HepG2 (cell line): Measurements from ENCODE around the gene TOB1. TPM values are rescaled to one million over a fixed set of nuclear protein-coding genes. Genes with fewer than 3 reads are reported as not detected.
A peak's percentile ranks its signal among the peaks of the same experiment; 100 is the strongest.

Experiments used
- MAFF ChIP-seq: IDR thresholded peaks from 2 replicates; pipeline ENCODE4 v1.6.1; 2011; ENCODE audit warnings: low read depth, low read length, improper control_type of control experiment
- SMARCC2 ChIP-seq: fragments of 450-650 bp; IDR thresholded peaks from 2 replicates; pipeline ENCODE4 v1.6.1; 2017; ENCODE audit warnings: antibody characterized with exemption, mild to moderate bottlenecking
- SPEN ChIP-seq: sonication (generic); formaldehyde crosslinking; IDR thresholded peaks from 2 replicates; pipeline ENCODE4 v1.5.1; 2020; ENCODE audit warnings: low read depth, mild to moderate bottlenecking, missing genetic modification reagents
- ZNF224 ChIP-seq: sonication (generic); formaldehyde crosslinking; IDR thresholded peaks from 2 replicates; pipeline ENCODE4 v1.5.0; 2020; ENCODE audit warnings: mild to moderate bottlenecking, missing genetic modification reagents
- ZNF430 ChIP-seq: sonication (generic); formaldehyde crosslinking; IDR thresholded peaks from 2 replicates; pipeline ENCODE4 v1.9.0; 2021; ENCODE audit warnings: mild to moderate bottlenecking, missing genetic modification reagents
- ZNF549 ChIP-seq: sonication (generic); formaldehyde crosslinking; IDR thresholded peaks from 2 replicates; pipeline ENCODE4 v1.5.0; 2020; ENCODE audit warnings: missing genetic modification reagents
- polyA plus RNA-seq, 8 experiments: library from polyadenylated mRNA; depleted of rRNA in 3 of 8; stranded (reverse) in 7 of 8; unstranded in 1 of 8; fragments of >200 nt; fragmentation: Illumina TruSeq in 4 of 8; extraction: Trizol in 4 of 8; gene quantifications; 2 replicates each; pipeline versions ENCODE4 v1.2.1 to v1.2.3, GENCODE V29; 2011 to 2016; ENCODE audit warnings: low read depth in 4 of 8, missing spikeins in 1 of 8, mixed read lengths in 1 of 8; ENCODE audit not compliant: insufficient read depth in 1 of 8
- total RNA-seq, 5 experiments: library from RNA; depleted of rRNA; stranded (reverse); fragments of >200 nt; fragmentation: Illumina TruSeq; extraction: Trizol; gene quantifications; 2 replicates each; pipeline ENCODE4 v1.2.3, GENCODE V29; 2016; ENCODE audit warnings: low read depth in 1 of 5
- TF ChIP-seq, protein P1 (sequence below): sonication (generic); formaldehyde crosslinking; IDR thresholded peaks from 2 replicates; pipeline ENCODE4 v1.4.0; 2020; ENCODE audit warnings: missing genetic modification reagents
- TF ChIP-seq, protein P2 (sequence below): sonication (generic); formaldehyde crosslinking; IDR thresholded peaks from 2 replicates; pipeline ENCODE4 v1.4.0; 2020; ENCODE audit warnings: missing genetic modification reagents, low read depth, mild to moderate bottlenecking, borderline replicate concordance
- TF ChIP-seq, protein P3 (sequence below): IDR thresholded peaks from 2 replicates; pipeline ENCODE4 v1.6.1; 2016; ENCODE audit warnings: control low read depth
- TF ChIP-seq, protein P4 (sequence below), 2 experiments: sonication (generic) in 1 of 2; formaldehyde crosslinking in 1 of 2; IDR thresholded peaks; 2 replicates each; pipeline versions ENCODE4 v1.4.0 to v1.6.1; 2016 to 2020; ENCODE audit warnings: borderline replicate concordance in 1 of 2, low read depth in 1 of 2, mild to moderate bottlenecking in 1 of 2, missing genetic modification reagents in 1 of 2
- TF ChIP-seq, protein P5 (sequence below): sonication (generic); formaldehyde crosslinking; IDR thresholded peaks from 2 replicates; pipeline ENCODE4 v1.9.0; 2021; ENCODE audit warnings: missing genetic modification reagents, borderline replicate concordance
- TF ChIP-seq, protein P6 (sequence below): sonication (generic); formaldehyde crosslinking; IDR thresholded peaks from 2 replicates; pipeline ENCODE4 v1.4.0; 2020; ENCODE audit warnings: missing genetic modification reagents

TOB1 gene
- total and polyA plus RNA-seq, 2 of the 13 experiments (the other 11 are each of a cell fraction or from before 2014, with no cell fraction given): 21.9 to 57.7 TPM

DNA sequence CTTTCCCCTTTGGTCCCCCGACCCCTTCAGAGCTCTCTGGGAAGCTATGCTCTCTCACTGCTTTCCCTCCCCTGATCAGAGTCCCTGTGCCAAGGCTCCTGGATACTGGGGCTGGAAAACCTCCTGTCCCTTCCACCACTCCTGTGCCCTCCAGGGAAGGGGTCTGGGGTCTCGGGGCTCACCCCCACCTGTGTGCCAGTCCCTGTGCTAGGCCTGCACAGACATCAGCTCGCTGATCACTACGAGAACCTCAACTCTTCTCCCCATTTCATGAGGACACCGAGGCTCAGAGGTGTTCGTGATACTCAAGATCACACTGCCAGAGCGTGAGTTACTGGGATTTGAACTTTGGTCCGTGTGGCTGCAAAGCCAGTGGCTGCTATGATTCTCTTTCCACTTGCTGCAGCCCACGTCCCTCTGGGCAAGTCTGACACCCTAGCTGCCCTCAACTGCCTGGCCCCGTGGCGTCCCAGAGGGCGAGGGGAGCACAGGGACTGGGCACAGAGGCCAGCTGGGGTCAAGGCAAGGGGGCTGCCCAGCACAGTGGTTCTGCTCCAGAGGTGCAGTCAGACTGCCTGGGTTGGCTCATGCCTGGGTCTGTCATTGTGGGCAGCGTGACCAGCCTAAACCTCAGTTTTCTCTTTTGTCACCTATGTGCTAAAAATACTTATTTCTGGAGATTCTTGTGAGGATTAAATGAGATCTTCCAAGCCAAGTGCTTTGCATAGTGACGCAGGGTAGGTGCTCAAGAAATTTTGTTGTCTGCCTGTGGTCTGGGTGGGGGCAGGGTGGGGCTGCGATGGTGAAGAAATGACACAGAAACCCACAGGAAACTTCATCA, 43.8 kb upstream of the TOB1 start (continued):
- no peak for TF ChIP-seq MAFF
- 0 out of 2 replicates have a peak, but pooled peaks have one; percentile 43 for TF ChIP-seq ZNF224
- TF ChIP-seq, protein P1, sequence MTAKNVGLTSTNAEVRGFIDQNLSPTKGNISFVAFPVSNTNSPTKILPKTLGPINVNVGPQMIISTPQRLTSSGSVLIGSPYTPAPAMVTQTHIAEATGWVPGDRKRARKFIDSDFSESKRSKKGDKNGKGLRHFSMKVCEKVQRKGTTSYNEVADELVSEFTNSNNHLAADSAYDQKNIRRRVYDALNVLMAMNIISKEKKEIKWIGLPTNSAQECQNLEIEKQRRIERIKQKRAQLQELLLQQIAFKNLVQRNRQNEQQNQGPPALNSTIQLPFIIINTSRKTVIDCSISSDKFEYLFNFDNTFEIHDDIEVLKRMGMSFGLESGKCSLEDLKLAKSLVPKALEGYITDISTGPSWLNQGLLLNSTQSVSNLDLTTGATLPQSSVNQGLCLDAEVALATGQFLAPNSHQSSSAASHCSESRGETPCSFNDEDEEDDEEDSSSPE (CRISPR knock-in tag): peak; percentile 70; the same call in 1 of the 2 replicates
- TF ChIP-seq, protein P2, sequence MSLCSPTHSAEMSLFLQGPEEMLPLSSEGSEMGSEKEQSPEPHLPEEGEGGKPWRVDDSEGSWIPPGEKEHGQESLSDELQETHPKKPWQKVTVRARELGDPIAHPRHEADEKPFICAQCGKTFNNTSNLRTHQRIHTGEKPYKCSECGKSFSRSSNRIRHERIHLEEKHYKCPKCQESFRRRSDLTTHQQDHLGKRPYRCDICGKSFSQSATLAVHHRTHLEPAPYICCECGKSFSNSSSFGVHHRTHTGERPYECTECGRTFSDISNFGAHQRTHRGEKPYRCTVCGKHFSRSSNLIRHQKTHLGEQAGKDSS (CRISPR knock-in tag): peak; percentile 77; the same call in 1 of the 2 replicates
- TF ChIP-seq, protein P3, sequence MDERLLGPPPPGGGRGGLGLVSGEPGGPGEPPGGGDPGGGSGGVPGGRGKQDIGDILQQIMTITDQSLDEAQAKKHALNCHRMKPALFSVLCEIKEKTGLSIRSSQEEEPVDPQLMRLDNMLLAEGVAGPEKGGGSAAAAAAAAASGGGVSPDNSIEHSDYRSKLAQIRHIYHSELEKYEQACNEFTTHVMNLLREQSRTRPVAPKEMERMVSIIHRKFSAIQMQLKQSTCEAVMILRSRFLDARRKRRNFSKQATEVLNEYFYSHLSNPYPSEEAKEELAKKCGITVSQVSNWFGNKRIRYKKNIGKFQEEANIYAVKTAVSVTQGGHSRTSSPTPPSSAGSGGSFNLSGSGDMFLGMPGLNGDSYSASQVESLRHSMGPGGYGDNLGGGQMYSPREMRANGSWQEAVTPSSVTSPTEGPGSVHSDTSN (CRISPR knock-in tag): no peak
- no peak for TF ChIP-seq ZNF549 (CRISPR knock-in tag)
- TF ChIP-seq SPEN: peak; percentile 64; the same call in 1 of the 2 replicates
- TF ChIP-seq, protein P4, sequence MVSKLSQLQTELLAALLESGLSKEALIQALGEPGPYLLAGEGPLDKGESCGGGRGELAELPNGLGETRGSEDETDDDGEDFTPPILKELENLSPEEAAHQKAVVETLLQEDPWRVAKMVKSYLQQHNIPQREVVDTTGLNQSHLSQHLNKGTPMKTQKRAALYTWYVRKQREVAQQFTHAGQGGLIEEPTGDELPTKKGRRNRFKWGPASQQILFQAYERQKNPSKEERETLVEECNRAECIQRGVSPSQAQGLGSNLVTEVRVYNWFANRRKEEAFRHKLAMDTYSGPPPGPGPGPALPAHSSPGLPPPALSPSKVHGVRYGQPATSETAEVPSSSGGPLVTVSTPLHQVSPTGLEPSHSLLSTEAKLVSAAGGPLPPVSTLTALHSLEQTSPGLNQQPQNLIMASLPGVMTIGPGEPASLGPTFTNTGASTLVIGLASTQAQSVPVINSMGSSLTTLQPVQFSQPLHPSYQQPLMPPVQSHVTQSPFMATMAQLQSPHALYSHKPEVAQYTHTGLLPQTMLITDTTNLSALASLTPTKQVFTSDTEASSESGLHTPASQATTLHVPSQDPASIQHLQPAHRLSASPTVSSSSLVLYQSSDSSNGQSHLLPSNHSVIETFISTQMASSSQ (IDR thresholded peaks at IDR 0.05; ENCODE audit: low read depth): no peak
- TF ChIP-seq, protein P4 (CRISPR knock-in tag; IDR thresholded peaks at IDR 0.05; ENCODE audit: borderline replicate concordance): peak; percentile 65; the same call in 1 of the 2 replicates
- no peak for TF ChIP-seq SMARCC2
- TF ChIP-seq, protein P5, sequence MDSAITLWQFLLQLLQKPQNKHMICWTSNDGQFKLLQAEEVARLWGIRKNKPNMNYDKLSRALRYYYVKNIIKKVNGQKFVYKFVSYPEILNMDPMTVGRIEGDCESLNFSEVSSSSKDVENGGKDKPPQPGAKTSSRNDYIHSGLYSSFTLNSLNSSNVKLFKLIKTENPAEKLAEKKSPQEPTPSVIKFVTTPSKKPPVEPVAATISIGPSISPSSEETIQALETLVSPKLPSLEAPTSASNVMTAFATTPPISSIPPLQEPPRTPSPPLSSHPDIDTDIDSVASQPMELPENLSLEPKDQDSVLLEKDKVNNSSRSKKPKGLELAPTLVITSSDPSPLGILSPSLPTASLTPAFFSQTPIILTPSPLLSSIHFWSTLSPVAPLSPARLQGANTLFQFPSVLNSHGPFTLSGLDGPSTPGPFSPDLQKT: no peak
- TF ChIP-seq, protein P6, sequence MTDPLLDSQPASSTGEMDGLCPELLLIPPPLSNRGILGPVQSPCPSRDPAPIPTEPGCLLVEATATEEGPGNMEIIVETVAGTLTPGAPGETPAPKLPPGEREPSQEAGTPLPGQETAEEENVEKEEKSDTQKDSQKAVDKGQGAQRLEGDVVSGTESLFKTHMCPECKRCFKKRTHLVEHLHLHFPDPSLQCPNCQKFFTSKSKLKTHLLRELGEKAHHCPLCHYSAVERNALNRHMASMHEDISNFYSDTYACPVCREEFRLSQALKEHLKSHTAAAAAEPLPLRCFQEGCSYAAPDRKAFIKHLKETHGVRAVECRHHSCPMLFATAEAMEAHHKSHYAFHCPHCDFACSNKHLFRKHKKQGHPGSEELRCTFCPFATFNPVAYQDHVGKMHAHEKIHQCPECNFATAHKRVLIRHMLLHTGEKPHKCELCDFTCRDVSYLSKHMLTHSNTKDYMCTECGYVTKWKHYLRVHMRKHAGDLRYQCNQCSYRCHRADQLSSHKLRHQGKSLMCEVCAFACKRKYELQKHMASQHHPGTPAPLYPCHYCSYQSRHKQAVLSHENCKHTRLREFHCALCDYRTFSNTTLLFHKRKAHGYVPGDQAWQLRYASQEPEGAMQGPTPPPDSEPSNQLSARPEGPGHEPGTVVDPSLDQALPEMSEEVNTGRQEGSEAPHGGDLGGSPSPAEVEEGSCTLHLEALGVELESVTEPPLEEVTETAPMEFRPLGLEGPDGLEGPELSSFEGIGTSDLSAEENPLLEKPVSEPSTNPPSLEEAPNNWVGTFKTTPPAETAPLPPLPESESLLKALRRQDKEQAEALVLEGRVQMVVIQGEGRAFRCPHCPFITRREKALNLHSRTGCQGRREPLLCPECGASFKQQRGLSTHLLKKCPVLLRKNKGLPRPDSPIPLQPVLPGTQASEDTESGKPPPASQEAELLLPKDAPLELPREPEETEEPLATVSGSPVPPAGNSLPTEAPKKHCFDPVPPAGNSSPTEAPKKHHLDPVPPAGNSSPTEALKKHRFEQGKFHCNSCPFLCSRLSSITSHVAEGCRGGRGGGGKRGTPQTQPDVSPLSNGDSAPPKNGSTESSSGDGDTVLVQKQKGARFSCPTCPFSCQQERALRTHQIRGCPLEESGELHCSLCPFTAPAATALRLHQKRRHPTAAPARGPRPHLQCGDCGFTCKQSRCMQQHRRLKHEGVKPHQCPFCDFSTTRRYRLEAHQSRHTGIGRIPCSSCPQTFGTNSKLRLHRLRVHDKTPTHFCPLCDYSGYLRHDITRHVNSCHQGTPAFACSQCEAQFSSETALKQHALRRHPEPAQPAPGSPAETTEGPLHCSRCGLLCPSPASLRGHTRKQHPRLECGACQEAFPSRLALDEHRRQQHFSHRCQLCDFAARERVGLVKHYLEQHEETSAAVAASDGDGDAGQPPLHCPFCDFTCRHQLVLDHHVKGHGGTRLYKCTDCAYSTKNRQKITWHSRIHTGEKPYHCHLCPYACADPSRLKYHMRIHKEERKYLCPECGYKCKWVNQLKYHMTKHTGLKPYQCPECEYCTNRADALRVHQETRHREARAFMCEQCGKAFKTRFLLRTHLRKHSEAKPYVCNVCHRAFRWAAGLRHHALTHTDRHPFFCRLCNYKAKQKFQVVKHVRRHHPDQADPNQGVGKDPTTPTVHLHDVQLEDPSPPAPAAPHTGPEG (CRISPR knock-in tag): peak; percentile 35; the same call in 1 of the 2 replicates
- peak; percentile 27; the same call in 1 of the 2 replicates for TF ChIP-seq ZNF430 (CRISPR knock-in tag)
